Measurements from ENCODE around the gene SAYSD1. TPM values are rescaled to one million over a fixed set of nuclear protein-coding genes. Genes with fewer than 3 reads are reported as not detected.
A peak's percentile ranks its signal among the peaks of the same experiment; 100 is the strongest.

Gene SAYSD1
- total and polyA plus RNA-seq, 2 donors from 2014 or later = 17.1 to 20.4 TPM

DNA sequence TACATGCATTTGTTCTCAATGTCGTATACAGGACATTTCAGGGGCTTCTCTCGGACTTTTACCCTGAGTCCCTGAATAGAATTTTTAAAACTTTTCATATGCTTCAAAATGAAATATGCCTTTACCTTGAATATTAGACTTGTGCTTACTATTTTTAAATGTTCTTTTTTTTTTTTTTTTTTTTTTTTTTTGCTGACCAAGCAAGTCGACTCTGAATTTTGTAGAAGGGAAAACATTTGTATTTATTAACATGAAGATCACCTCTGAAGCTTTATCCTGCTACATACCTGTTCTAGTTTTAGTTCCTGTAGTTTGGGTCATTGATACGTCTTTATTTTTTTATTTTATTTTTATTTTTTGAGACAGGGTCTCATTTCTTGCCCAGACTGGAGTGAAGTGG lies 39.7 kb upstream of the SAYSD1 start:
- no peak overlapping the region for H3K9ac ChIP-seq (ENCODE audit: low read length in 3 of 3)
- TF ChIP-seq, protein P1, sequence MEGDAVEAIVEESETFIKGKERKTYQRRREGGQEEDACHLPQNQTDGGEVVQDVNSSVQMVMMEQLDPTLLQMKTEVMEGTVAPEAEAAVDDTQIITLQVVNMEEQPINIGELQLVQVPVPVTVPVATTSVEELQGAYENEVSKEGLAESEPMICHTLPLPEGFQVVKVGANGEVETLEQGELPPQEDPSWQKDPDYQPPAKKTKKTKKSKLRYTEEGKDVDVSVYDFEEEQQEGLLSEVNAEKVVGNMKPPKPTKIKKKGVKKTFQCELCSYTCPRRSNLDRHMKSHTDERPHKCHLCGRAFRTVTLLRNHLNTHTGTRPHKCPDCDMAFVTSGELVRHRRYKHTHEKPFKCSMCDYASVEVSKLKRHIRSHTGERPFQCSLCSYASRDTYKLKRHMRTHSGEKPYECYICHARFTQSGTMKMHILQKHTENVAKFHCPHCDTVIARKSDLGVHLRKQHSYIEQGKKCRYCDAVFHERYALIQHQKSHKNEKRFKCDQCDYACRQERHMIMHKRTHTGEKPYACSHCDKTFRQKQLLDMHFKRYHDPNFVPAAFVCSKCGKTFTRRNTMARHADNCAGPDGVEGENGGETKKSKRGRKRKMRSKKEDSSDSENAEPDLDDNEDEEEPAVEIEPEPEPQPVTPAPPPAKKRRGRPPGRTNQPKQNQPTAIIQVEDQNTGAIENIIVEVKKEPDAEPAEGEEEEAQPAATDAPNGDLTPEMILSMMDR (IDR thresholded peaks at IDR 0.05; ENCODE audit: borderline replicate concordance, extremely low read depth, insufficient read depth) = no peak
- H3K9me3 ChIP-seq (ENCODE audit: control insufficient read depth in 2 of 3, insufficient read depth in 1 of 3, low read length in 3 of 3) = no peaks in the 10 kb centered on the region
- H3K27ac ChIP-seq (ENCODE audit: low read depth in 2 of 2, low read length in 2 of 2) = no peak overlapping the region
- DNase-seq (no peak), FAIRE-seq (no peak)
- H3K27me3 ChIP-seq (ENCODE audit: control insufficient read depth, insufficient read depth, low read length) = peaks cover 2% of the 10 kb centered on the region
- H3K36me3 ChIP-seq (ENCODE audit: control insufficient read depth in 2 of 3, insufficient read depth in 3 of 3, low read length in 3 of 3) = no peaks in the 10 kb centered on the region
- no peak overlapping the region for H3K4me3 ChIP-seq (ENCODE audit: low read length in 3 of 3)
- H3K4me1 ChIP-seq (ENCODE audit: control insufficient read depth in 2 of 3, insufficient read depth in 2 of 3, low read depth in 1 of 3, low read length in 3 of 3) = no peaks in the 10 kb centered on the region
- intact Hi-C loops (cut with DNase I) = no loop called here

DNA sequence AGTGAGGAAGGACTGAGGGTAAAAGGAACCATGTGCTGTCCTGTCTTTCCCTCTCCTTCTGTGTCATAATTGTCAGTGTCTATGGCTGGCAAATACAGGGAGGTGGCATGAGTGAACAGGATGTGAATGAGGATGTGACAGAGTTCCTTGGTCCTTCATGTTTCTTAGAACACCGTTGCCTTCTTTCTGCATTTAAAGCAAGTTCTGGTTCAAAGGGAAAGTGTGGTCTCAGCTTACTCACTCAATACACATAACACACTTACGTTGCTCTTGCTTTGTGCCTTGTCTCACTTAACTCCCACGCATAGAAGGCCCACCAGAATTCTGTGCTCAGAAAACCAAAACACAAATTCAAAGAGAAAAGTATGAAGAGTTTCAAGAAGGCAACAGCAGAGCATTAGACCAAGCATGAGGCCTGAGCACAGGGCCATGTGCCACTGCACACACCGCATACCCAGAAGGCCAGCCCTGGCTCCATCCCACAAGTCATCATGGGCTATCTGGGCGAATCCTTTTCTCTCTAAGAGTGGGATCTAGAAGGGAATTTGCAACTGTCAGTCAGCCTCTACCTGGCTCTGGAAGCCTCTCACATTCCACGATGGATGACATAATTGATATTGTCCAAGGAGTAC lies 38.9 kb upstream of the SAYSD1 start:
- H3K9me3 ChIP-seq (ENCODE audit: control insufficient read depth in 2 of 3, insufficient read depth in 1 of 3, low read length in 3 of 3) = no peaks in the 10 kb centered on the region
- no peak overlapping the region for H3K9ac ChIP-seq (ENCODE audit: low read length in 3 of 3)
- FAIRE-seq (no peak), DNase-seq (no peak)
- no peak overlapping the region for H3K4me3 ChIP-seq (ENCODE audit: low read length in 3 of 3)
- no peaks in the 10 kb centered on the region for H3K4me1 ChIP-seq (ENCODE audit: control insufficient read depth in 2 of 3, insufficient read depth in 2 of 3, low read depth in 1 of 3, low read length in 3 of 3)
- H3K27ac ChIP-seq (ENCODE audit: low read depth in 2 of 2, low read length in 2 of 2) = no peak overlapping the region
- intact Hi-C loops (cut with DNase I) = no loop called here
- H3K36me3 ChIP-seq (ENCODE audit: control insufficient read depth in 2 of 3, insufficient read depth in 3 of 3, low read length in 3 of 3) = no peaks in the 10 kb centered on the region
- peaks cover 2% of the 10 kb centered on the region for H3K27me3 ChIP-seq (ENCODE audit: control insufficient read depth, insufficient read depth, low read length)
- TF ChIP-seq, protein P1 (IDR thresholded peaks at IDR 0.05; ENCODE audit: borderline replicate concordance, extremely low read depth, insufficient read depth) = no peak

DNA sequence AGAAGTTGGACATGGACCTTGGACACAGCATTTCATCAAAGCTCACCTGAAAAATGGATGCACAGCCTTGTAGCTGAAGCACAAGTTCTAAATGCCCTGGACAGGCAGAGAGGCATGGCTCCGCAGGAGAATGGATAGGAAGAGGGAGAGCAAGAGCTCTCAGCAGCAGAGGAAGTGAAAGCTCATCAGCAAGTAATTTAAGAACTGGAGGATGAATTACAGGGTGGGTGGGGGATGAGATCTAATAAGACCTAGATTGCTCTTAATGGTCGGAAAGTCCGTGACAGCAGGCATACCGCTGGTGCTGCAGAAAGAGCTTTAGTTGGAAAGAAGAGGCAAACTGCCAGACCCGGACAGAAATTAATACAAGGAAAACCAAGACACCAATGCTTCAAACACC lies 37.3 kb upstream of the SAYSD1 start:
- Histone ChIP-seq H3K27me3 (ENCODE audit: control insufficient read depth, insufficient read depth, low read length) (peaks cover 2% of the 10 kb centered on the region), H3K27ac (ENCODE audit: low read depth in 2 of 2, low read length in 2 of 2) (no peak overlapping the region), H3K9me3 (ENCODE audit: control insufficient read depth in 2 of 3, insufficient read depth in 1 of 3, low read length in 3 of 3) (no peaks in the 10 kb centered on the region), H3K36me3 (ENCODE audit: control insufficient read depth in 2 of 3, insufficient read depth in 3 of 3, low read length in 3 of 3) (no peaks in the 10 kb centered on the region), H3K4me3 (ENCODE audit: low read length in 3 of 3) (no peak overlapping the region), H3K4me1 (ENCODE audit: control insufficient read depth in 2 of 3, insufficient read depth in 2 of 3, low read depth in 1 of 3, low read length in 3 of 3) (no peaks in the 10 kb centered on the region), H3K9ac (ENCODE audit: low read length in 3 of 3) (no peak overlapping the region)
- DNase-seq = peak in 3 of 5 donors; percentile 17 to 78 (median 51)
- TF ChIP-seq, protein P1 (IDR thresholded peaks at IDR 0.05; ENCODE audit: borderline replicate concordance, extremely low read depth, insufficient read depth) = no peak
- FAIRE-seq = no peak
- intact Hi-C loops (cut with DNase I) = no loop called here

DNA sequence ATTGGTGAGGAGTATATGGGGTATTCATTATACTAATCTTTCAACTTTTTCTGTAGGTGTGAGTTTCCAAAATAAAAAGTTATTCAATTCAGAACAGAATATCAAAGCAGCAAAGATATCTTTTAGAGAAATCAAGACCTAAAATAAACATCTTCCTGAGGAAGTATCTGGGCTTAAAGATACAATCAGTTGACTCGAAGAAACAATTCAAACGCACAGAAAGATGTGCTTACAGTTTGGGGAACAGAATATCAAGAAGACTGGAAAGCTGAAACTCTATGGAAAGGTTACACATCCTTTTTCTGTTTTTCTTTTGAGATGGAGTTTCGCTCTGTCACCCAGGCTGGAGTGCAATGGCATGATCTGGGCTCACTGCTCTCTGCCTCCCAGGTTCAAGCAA lies 36.2 kb upstream of the SAYSD1 start:
- no peak overlapping the region for H3K4me3 ChIP-seq (ENCODE audit: low read length in 3 of 3)
- no peak overlapping the region for H3K9ac ChIP-seq (ENCODE audit: low read length in 3 of 3)
- no peak overlapping the region for H3K27ac ChIP-seq (ENCODE audit: low read depth in 2 of 2, low read length in 2 of 2)
- peaks cover 2% of the 10 kb centered on the region for H3K27me3 ChIP-seq (ENCODE audit: control insufficient read depth, insufficient read depth, low read length)
- no peaks in the 10 kb centered on the region for H3K36me3 ChIP-seq (ENCODE audit: control insufficient read depth in 2 of 3, insufficient read depth in 3 of 3, low read length in 3 of 3)
- no peak for DNase-seq
- H3K4me1 ChIP-seq (ENCODE audit: control insufficient read depth in 2 of 3, insufficient read depth in 2 of 3, low read depth in 1 of 3, low read length in 3 of 3) = no peaks in the 10 kb centered on the region
- H3K9me3 ChIP-seq (ENCODE audit: control insufficient read depth in 2 of 3, insufficient read depth in 1 of 3, low read length in 3 of 3) = no peaks in the 10 kb centered on the region
- intact Hi-C loops (cut with DNase I) = no loop called here
- FAIRE-seq = no peak
- TF ChIP-seq, protein P1 (IDR thresholded peaks at IDR 0.05; ENCODE audit: borderline replicate concordance, extremely low read depth, insufficient read depth) = no peak

Measured in kidney (tissue), 14 donors.